Endothelial cell of umbilical vein (primary cell): ENCODE measurements around the gene AP3S2.

Experiments used
- CTCF ChIP-seq, 2 donors: IDR thresholded peaks; 1 replicate in 1 of 2; 2 replicates in 1 of 2; pipeline ENCODE4 v1.5.1; 2011; ENCODE audit warnings: low read length in 2 of 2, mild to moderate bottlenecking in 2 of 2, moderate library complexity in 2 of 2, control low read depth in 1 of 2, inconsistent platforms in 1 of 2, low read depth in 1 of 2; ENCODE audit not compliant: insufficient read depth in 1 of 2; ENCODE audit errors: extremely low read depth in 1 of 2
- POLR2A ChIP-seq: IDR thresholded peaks from 2 replicates; pipeline ENCODE4 v1.6.1; 2012; ENCODE audit warnings: low read depth, mild to moderate bottlenecking, control low read depth, low read length
- POLR2AphosphoS5 ChIP-seq: IDR thresholded peaks from 2 replicates; pipeline ENCODE4 v1.6.1; 2012; ENCODE audit warnings: low read depth, mild to moderate bottlenecking, control low read depth, low read length, moderate library complexity; ENCODE audit not compliant: insufficient read depth

GRCh38 chr15:89827829-89828228, 66.0 kb downstream of the AP3S2 start:
- TF ChIP-seq POLR2AphosphoS5 = no peak
- TF ChIP-seq CTCF (IDR thresholded peaks at IDR 0.05; ENCODE audit: extremely low read depth in 1 of 2, insufficient read depth in 1 of 2, low read depth in 1 of 2, low read length in 2 of 2) = no peak
- no peak for TF ChIP-seq POLR2A
